HG02623 (cell line): Measurements from ENCODE around the gene GPER1.
"Not testable (repeated sequence)": the region's sequence is repeated elsewhere in the genome, so short reads cannot be mapped to it uniquely, and the experiment has no call there.

ENCODE experiments used
- ATAC-seq: cut with Tn5 transposase; IDR thresholded peaks from one replicate; pipeline ENCODE4 v1.9.1; 2021; ENCODE audit warnings: moderate library complexity; ENCODE audit not compliant: unreplicated experiment

Gene GPER1

DNA sequence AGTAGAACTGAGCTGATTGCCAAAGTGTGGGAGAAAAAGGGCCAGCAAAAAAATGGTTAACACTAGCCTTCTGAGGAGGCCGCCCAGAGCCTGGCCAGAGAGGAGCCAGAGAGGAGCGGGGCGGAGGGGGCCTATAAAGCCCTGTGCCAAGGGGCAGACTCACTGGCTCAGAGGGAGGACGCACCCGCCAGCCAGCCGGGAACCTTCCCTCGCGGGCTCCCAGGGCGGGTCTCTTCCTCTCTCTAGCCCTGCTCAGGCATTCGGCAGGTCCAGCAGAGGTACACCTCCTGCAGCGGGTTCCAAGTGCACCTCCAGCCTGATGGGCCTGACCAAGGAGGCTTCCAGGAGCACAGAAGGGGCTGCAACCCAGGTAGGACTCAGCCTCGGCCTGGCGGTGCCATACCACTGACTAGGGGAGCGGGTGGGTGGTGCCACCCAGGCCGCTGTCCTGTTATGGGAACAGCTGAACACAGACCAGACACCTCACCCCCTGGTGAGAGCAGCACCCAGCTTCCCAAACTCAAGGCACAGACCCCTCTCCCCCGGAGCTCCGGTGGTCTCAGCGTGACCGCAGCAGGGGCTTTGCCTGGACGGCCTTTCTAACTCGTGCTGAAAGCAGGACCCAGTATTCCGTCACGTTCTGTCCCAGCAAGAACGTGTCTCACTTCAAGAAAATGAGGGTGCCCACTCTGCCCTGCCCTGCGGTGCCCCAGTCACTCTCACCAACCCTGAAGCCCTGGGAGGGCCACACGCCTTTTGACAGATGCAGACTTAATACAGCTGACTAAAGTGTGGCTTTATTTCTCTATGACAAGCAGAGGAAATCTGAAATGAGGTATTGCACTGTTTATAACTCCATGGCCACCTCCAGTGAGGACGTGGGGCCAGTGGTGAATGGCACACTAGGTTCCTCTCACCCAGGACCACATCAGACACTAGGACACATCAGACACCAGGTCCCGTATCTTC is at the start of gene GPER1:
GPER1 (plus strand) TSS at position 162 of the 969 bp plus-strand sequence. CDS start 3,616 bp downstream, outside the sequence.
- no peak for ATAC-seq

DNA sequence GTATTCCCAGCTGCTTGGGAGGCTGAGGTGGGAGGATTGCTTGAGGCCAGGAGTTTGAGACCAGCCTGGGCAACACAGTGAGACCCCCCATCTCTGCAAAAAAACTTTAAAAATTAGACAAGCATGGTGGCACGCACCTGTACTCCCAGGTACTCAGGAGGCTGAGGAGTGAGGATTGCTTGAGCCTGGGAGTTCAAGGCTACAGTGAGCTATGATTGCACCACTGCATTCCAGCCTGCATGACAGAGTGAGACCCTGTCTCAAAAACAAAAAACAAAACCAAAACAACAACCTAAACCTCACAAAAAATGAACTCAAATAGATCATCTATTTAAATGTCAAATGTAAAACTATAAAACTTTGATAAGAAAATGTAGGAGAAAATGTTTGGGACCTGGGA is 47.7 kb upstream of the GPER1 start:
- not testable (repeated sequence) for ATAC-seq

GRCh38 chr7:1040790-1041189 is 47.1 kb upstream of the GPER1 start:
- ATAC-seq = no peak

DNA sequence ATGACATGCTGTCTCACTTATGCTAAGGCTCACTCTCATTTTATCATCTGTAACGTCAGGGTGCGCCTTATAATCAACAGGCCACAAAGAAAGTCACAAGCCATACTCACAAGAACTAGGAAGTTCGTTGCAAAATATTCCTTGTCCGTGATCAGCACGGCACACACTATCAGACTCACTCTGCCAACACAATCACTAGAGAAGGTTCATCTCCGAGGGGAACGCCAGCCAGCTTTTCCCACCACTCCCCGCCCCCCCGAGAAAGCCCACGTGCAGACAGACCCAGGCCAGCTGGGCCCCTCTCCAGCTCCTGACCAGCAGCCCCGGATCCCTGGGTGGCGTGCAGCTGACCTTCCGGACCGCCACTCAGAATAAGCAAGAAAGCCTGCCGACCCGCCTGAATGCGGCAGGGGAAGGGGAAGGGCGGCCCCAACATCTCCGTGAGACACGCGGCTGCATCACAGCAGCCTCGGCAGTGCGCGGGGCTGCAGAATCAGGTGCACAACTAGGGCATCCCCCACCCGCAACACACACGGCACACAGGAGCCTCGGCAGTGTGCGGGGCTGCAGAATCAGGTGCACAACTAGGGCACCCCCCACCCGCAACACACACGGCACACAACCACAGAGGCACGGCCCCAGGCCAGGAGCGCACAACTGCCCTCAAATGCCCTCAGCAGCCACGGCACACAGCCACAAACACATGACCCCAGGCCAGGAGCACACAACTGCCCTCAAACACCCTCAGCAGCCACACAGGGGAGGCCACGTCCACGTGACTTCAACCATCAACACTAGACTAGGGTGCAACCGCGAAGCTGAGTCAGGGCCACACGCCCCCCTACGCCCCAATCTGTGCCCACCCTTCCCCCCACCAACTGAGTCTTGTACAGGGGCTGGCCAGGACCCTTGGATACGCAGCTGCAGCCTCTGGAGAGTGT is 46.1 kb upstream of the GPER1 start:
- ATAC-seq = no peak

DNA sequence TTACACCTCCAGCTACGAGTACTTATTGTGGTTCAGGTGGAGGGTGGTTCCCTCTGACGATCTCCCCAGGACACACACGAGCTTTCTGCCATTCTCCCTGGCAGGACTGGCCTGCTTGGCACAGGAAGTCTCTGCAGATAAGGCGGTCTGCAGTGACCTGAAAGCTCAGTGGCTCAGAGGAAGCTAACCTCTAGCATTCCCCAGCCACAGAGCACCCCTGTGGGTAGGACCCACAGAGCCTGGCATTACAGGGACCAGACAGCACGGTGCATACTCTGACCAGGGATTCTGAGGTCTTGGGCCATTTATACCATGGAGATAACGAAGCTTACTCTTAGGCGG is 45.5 kb upstream of the GPER1 start:
- no peak for ATAC-seq

DNA sequence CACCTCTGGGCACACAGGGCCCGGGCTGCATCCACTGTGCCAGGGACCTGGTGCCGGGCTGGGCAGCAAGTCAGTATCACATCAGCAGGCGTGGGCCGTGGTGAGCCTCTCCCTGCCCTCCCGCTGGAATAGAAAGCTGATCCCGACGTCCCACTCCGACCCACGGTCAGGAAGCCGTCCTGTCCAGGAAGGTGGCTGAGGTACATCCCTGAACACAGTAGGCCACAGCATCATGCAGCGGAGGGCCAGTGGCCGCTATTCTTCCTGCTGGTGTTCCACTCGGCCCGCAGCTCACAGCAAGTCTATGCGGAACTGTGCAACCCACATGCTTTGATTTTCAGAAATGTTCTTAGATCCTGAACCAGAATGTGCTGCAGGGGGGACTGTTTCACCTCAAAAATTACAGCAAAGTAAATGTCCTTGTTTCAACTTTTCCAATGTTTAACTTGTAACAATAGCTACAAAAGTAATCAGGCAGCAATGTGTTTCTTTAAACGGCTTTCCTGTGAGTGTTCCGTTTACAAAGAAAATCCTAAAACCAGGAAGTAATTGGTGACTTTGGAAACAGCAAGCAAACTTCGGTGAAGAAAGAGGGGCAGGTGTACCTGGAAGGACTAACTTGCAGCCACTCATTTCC is 44.2 kb upstream of the GPER1 start:
- ATAC-seq = no peak

DNA sequence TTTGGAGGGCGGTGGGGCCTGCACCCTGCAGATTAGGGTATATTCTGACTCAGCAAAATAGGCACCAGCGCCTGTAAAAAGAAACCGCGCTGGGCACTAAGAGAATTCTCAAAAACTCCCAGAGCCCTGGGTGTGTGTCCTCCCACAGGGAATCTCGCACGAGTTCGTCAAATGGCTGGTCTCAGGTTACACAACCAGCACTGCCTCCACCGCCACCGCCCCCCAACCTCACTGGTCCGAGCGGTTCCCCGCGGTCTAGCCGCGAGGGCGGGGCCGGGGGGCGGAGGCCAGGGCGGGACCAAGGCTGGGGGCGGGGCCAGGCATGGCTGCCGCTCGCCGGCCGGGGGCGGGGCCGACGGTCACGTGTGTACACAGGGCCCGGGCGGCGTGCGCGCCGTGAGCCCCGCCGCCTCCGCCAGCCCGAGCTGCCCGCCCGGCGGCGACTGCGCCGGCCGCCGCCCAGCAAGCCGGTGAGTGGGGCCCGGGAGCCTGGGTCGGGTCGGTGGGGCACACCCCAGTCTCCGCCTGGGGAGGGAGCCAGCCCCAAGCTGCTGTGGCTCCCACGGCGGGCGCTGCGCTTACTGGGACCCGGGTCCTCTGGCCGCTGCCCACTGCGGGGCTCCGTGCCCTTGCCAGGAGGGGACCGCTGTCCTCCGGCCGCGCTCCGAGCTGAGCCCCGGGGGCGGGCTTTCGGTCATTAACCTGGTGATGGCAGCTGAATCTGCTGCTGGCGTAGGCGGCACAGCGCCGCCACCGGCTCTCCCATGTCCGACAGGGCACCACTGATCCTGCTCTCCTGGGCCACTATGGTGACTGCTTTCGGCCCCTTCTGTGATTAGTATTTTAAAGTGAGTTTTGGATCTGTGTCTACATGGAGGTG is 43.5 kb upstream of the GPER1 start, which contains the start of gene GPR146:
GPR146 (plus strand) TSS at position 358 of the 880 bp plus-strand sequence. CDS start 12,970 bp downstream, outside the sequence.
- ATAC-seq = peak; percentile 86

DNA sequence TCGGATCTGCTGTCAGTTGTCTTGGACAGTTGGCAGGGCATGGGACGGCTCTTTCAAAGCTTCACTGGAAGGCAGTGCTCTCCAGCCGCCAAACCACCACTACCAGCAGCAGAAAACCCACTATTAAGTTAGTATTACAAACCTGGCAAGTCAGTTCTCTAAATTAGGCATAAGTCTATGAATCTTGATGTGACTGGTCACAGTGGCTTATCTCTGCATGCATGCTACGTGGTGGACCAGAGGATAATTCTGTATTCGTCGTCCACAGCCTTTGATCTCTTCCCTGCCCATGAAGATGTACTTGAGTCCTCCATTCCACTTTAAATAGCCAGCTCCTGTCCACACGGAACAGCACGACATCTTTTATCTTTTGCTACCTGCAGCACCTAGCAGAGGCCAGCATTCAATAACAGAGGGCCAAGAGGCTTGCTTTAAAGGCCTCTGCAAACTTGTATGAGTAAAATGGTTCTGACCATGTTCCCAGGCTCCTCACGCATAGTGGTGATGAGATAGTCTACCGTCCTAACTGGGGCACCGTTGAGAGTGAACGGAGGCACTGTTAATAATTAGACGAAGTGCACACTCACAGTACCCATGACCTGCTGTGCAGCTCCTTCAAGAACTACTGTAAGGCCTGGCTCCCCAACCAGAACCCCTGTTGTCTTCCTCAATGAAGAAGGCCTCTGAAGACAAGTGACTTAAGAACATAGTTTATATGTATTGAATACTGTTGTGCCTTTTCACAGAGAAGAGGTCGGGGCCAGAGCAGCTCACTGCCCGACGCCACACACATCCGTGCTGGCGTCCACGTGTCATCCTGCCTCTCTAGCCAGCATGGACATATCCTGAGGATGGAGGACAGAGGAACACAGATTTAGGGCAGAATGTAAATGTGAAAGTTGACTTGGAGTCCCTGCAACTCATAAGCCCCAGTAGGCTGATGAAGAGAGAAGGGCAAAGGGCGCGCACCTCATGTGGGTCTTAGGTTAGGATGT is 42.5 kb upstream of the GPER1 start:
- ATAC-seq = no peak

GRCh38 chr7:1046722-1047679 is 40.9 kb upstream of the GPER1 start:
- no peak for ATAC-seq

DNA sequence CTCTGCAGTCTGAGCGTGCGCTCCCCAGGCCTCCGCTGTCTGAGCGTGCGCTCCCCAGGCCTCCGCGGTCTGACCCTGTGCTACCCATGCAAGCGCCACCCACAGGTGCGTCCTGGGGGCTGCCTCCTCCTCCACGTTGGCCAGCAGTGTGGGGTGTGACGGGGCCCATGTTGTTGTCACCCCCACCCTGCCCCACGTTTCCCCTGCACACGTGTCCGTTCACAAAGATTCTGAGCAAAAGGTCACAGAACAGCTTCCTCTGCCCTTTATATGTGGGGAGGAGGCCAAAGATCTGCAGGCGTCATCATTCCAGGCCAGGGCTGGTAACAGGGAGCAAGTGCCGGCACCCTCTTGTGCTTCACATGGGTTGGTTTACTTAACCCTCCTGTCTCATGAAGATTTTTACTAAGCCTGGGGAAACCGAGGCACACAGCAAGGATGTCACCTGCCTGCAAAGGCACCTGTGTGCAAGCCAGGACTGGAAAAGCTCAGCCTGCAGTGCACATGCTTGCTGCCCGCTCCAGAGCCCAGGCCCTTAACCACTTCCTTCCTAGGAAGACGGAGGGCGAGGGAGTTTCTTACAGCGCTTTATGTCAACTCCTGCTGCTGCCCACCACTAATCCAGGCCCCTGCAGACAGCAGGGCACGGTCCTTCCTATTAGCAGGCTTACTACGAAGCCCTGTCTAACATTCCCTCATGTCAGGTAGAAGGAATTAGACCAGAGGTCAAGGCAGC is 38.7 kb upstream of the GPER1 start:
- ATAC-seq = no peak

GRCh38 chr7:1049801-1050200 is 38.1 kb upstream of the GPER1 start:
- ATAC-seq = no peak

- no peak for ATAC-seq
These were observed 37.5 kb upstream of the GPER1 start for GRCh38 chr7:1050254-1050906.

DNA sequence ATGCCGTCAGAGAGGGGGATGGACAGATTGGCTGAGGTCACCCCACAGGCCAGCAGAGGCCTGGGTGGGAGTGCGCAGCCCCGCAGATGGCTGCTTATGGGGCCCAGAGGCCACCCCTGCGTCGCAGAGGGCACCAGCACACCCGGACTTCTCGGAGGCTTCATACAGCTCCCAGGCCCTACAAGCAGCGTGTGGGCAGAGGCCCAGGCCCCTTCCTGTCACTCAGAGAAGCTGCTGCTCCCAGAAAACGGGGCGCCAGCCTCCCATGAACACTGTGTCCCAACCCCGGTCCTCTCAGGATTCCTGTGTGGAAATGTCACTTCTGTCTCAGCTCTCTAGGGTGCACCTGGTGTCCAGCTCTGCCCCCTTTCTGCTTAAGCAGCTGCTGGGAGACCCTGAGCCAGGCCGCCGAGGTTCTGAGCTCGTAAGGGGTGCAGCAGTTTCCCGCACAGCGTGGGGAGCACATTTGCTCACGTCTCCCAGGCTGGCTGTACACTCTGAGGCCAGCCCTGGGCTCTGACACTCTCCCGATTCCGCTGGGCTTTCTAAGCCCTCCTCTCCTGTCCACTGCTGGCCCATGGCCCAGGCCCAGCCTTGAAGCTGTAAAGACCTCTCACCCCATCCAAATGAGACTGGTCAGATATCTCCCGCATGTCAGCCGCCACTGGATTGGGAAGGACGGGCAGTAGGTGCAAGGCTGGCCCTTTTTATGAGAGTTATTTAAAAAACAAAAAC is 36.8 kb upstream of the GPER1 start:
- ATAC-seq = no peak

GRCh38 chr7:1052031-1052818 is 35.7 kb upstream of the GPER1 start:
- no peak for ATAC-seq

GRCh38 chr7:1053002-1053411 is 34.9 kb upstream of the GPER1 start:
- ATAC-seq = no peak
